Measurements from ENCODE around the gene TMEM52B.
"Not testable (repeated sequence)": the region's sequence is repeated elsewhere in the genome, so short reads cannot be mapped to it uniquely, and the experiment has no call there.

Gene TMEM52B

GRCh38 chr12:10171973-10172728 lies 6.7 kb upstream of the TMEM52B start, which contains the start of gene OLR1:
Gene OLR1, minus strand, starts transcription at chr12:10172132. Its CDS starts 55 bp downstream, at chr12:10172077.
- DNase-seq: no peak

- no peak for DNase-seq
Observed at GRCh38 chr12:10174986-10175614, 3.7 kb upstream of the TMEM52B start.

- no peak for DNase-seq
Observed at GRCh38 chr12:10175846-10176636, 2.8 kb upstream of the TMEM52B start.

DNA sequence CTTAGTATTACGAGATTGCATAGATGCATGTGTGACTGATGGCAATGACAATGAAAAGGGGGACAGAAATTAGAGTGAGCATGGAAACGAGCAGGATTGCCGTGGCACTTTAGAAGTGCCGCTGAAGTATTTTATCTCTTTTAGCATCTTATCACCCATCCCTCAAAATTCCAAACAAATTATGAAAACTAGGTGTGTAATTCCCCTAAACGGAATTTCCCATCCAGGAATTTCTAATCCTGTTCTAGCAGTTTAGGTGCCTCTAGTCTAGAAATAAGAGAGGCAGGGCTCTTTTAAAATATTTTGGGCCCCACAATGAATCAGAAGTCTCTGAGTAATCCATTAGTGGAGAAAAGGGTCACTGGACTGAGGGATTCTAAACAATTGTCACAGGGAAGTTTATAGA lies 947 bp downstream of the TMEM52B start:
- no peak for DNase-seq

GRCh38 chr12:10182354-10183049 lies 3.7 kb downstream of the TMEM52B start:
- DNase-seq: no peak

- DNase-seq: no peak
Observed at GRCh38 chr12:10184261-10184843, 5.5 kb downstream of the TMEM52B start.

- no peak for DNase-seq
Observed at GRCh38 chr12:10186299-10186698, 7.5 kb downstream of the TMEM52B start.

GRCh38 chr12:10186958-10187357 lies 8.1 kb downstream of the TMEM52B start:
- DNase-seq: not testable (repeated sequence)

GRCh38 chr12:10189653-10190052 lies 10.8 kb downstream of the TMEM52B start:
- DNase-seq: no peak

GRCh38 chr12:10190558-10191388 lies 11.9 kb downstream of the TMEM52B start:
- no peak for DNase-seq

GRCh38 chr12:10191865-10192264 lies 13.0 kb downstream of the TMEM52B start:
- DNase-seq: no peak

DNA sequence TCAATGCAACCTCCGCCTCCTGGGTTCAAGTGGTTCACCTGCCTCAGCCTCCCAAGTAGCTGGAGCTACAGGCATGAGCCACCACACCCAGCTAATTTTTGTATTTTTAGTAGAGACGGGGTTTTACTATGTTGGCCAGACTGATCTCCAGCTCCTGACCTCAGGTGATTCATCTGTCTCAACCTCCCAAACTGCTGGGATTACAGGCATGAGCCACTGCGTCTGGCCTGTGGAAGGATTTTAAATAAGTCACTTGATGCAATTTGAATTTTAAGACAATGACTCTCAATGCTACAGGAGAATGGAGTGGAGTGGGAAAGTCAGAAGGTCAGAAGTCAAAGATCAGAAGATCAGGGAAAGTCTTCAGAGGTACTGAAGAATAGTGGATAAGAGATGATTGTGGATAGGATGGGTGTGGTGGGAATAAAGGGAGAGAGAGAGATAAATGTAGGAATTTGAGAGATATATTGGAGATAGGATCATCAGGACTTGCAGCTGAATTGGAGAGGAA lies 15.4 kb downstream of the TMEM52B start:
- no peak for DNase-seq

DNA sequence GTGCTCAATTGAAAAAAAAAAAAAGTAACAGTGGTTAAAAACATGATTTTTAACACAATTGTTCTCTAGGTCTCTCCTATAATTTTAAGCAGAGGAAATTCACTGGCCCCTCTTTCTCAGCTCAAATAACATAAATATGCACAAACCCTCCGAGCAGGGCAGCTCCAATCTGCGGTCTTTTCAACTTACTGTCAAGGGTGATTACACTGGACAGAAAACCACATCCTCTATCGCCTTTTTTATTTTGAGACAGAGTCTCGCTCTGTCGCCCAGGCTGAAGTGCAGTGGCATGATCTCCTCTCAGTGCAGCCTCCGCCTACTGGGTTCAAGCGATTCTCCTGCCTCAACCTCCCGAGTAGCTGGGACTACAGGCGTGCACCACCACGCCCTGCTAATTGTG lies 17.4 kb downstream of the TMEM52B start:
- no peak for DNase-seq

DNA sequence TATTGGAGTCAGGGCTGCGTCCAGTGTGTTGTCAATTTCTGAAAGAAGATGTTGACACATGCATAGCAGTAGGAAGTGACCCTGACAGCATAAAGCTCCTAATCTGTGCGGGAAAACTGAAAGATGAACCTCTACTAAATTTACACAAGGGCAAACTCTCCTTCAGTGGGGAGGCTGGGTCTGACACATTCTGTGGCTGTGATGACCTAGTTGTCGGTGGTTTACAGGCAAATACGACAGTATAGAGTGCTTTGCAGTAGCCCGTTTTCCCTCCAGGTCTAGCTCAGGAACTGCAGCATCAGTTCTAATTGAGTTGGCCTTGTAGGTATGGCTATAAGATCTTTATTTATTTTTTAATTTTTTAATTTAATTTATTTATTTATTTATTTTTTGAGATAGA lies 19.0 kb downstream of the TMEM52B start:
- DNase-seq: no peak

- DNase-seq: not testable (repeated sequence)
Observed at GRCh38 chr12:10204495-10204894, 25.7 kb downstream of the TMEM52B start.

DNA sequence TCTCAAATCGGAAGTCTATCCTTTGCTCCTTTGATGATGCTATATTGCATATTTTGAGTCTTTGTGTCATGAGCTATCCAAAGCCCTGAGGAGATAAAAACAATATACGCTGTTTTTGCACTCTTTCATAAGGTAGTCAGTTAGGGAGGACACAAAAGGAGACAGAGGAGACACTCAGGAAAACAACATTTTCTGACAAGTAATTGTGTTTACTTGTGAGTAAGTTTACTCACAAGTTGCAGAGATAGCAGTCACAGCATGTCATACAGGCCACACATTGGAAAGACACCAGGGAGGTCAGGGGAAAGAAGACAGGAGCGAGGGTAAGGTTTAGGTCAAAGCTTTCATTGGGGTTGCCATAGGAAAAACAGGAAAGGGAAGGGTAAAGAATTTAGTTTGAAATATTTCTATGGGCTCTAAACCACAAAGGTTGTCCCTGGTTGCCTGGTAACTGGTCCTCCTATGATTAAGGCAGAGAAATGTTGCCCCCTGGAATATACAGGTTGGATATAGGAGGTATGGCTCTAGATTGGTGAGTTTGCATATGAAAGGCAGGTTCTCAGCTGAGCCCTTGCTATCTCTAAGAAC lies 26.5 kb downstream of the TMEM52B start:
- DNase-seq: no peak

GRCh38 chr12:10207136-10207535 lies 28.3 kb downstream of the TMEM52B start:
- no peak for DNase-seq

DNA sequence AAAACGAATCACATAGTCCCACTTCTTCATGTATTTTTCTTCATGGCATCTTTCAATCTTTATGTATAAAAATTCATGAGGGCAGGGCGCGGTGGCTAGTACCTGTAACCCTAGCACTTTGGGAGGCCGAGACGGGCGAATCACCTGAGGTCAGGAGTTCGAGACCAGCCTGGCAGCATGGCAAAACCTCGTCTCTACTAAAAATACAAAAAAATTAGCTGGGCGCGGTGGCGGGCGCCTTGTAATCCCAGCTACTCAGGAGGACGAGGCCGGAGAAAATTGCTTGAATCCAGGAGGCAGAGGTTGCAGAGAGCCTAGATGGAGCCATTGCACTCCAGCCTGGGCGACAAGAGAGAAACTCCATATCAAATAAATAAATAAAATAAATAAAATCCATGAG lies 31.4 kb downstream of the TMEM52B start:
- DNase-seq: no peak

- no peak for DNase-seq
Observed at GRCh38 chr12:10211101-10211939, 32.5 kb downstream of the TMEM52B start.
